Central memory CD8-positive, alpha-beta T cell (primary cell): ENCODE measurements around the gene SUPT20HL2.

Experiments
- ATAC-seq: fragments of 150-1000 bp; cut with Tn5 transposase; replicated peaks from 2 replicates; pipeline ENCODE4 v1.10.0; 2022; ENCODE audit warnings: mild to moderate bottlenecking, moderate FRiP score, moderate number of reproducible peaks; ENCODE audit not compliant: poor library complexity, severe bottlenecking; ENCODE audit errors: extremely low read depth
- DNase-seq, 2 donors: peaks; one replicate each; pipeline ENCODE4 v3.0.0; 2021; ENCODE audit warnings: low spot score in 2 of 2
- H3K27ac Mint-ChIP-seq: one replicate; pipeline ENCODE4 v1.8.0; 2022; ENCODE audit warnings: low read depth, mild to moderate bottlenecking, moderate library complexity, mixed read lengths
- H3K27me3 Mint-ChIP-seq: one replicate; pipeline ENCODE4 v1.8.0; 2022; ENCODE audit warnings: mixed read lengths
- H3K36me3 Mint-ChIP-seq: one replicate; pipeline ENCODE4 v1.8.0; 2022; ENCODE audit warnings: mild to moderate bottlenecking, moderate library complexity, mixed read lengths; ENCODE audit not compliant: insufficient read depth
- H3K4me1 Mint-ChIP-seq: one replicate; pipeline ENCODE4 v1.8.0; 2022; ENCODE audit warnings: mixed read lengths
- H3K4me3 Mint-ChIP-seq: one replicate; pipeline ENCODE4 v1.8.0; 2022; ENCODE audit warnings: mild to moderate bottlenecking, moderate library complexity, mixed read lengths
- H3K9me3 Mint-ChIP-seq: one replicate; pipeline ENCODE4 v1.8.0; 2022; ENCODE audit warnings: mixed read lengths

Gene SUPT20HL2

GRCh38 chrX:24301806-24302205, 12.1 kb downstream of the SUPT20HL2 start:
- H3K9me3 Mint-ChIP-seq, result no peaks in the 10 kb centered on the region
- no peaks in the 10 kb centered on the region for H3K4me1 Mint-ChIP-seq
- H3K27me3 Mint-ChIP-seq, result no peaks in the 10 kb centered on the region
- no peak overlapping the region for H3K27ac Mint-ChIP-seq
- DNase-seq (no peak), ATAC-seq (no peak)
- no peaks in the 10 kb centered on the region for H3K36me3 Mint-ChIP-seq
- no peak overlapping the region for H3K4me3 Mint-ChIP-seq

GRCh38 chrX:24301060-24301459, 12.8 kb downstream of the SUPT20HL2 start:
- H3K4me3 Mint-ChIP-seq, result no peak overlapping the region
- H3K4me1 Mint-ChIP-seq, result no peaks in the 10 kb centered on the region
- no peaks in the 10 kb centered on the region for H3K27me3 Mint-ChIP-seq
- ATAC-seq (no peak), DNase-seq (no peak)
- no peaks in the 10 kb centered on the region for H3K9me3 Mint-ChIP-seq
- no peak overlapping the region for H3K27ac Mint-ChIP-seq
- H3K36me3 Mint-ChIP-seq, result no peaks in the 10 kb centered on the region

GRCh38 chrX:24298191-24298590, 15.7 kb downstream of the SUPT20HL2 start:
- ATAC-seq (no peak), DNase-seq (no peak)
- Mint-ChIP-seq H3K4me1 (no peaks in the 10 kb centered on the region), H3K27me3 (peaks cover 7% of the 10 kb centered on the region), H3K27ac (no peak overlapping the region), H3K4me3 (no peak overlapping the region), H3K9me3 (no peaks in the 10 kb centered on the region), H3K36me3 (no peaks in the 10 kb centered on the region)

GRCh38 chrX:24294619-24295018, 19.2 kb downstream of the SUPT20HL2 start:
- Mint-ChIP-seq H3K4me3 (no peak overlapping the region), H3K9me3 (no peaks in the 10 kb centered on the region), H3K27ac (no peak overlapping the region), H3K36me3 (no peaks in the 10 kb centered on the region), H3K4me1 (no peaks in the 10 kb centered on the region), H3K27me3 (peaks cover 10% of the 10 kb centered on the region)
- no peak for DNase-seq
- no peak for ATAC-seq

GRCh38 chrX:24293412-24293811, 20.5 kb downstream of the SUPT20HL2 start:
- Mint-ChIP-seq H3K27ac (no peak overlapping the region), H3K36me3 (no peaks in the 10 kb centered on the region), H3K9me3 (no peaks in the 10 kb centered on the region), H3K27me3 (peaks cover 10% of the 10 kb centered on the region), H3K4me3 (no peak overlapping the region), H3K4me1 (no peaks in the 10 kb centered on the region)
- no peak for DNase-seq
- ATAC-seq, result no peak

GRCh38 chrX:24292353-24292752, 21.5 kb downstream of the SUPT20HL2 start:
- ATAC-seq, result no peak
- DNase-seq, result no peak
- Mint-ChIP-seq H3K27me3 (peaks cover 10% of the 10 kb centered on the region), H3K4me1 (no peaks in the 10 kb centered on the region), H3K36me3 (no peaks in the 10 kb centered on the region), H3K27ac (no peak overlapping the region), H3K9me3 (no peaks in the 10 kb centered on the region), H3K4me3 (no peak overlapping the region)

- no peak for DNase-seq
Observed at GRCh38 chrX:24285082-24285481, 28.8 kb downstream of the SUPT20HL2 start.

GRCh38 chrX:24283127-24283794, 30.6 kb downstream of the SUPT20HL2 start:
- DNase-seq (no peak), ATAC-seq (no peak)
- no peaks in the 10 kb centered on the region for H3K4me1 Mint-ChIP-seq
- H3K36me3 Mint-ChIP-seq, result no peaks in the 10 kb centered on the region
- H3K9me3 Mint-ChIP-seq, result no peaks in the 10 kb centered on the region
- no peak overlapping the region for H3K27ac Mint-ChIP-seq
- H3K4me3 Mint-ChIP-seq, result no peak overlapping the region
- peaks cover 47% of the 10 kb centered on the region for H3K27me3 Mint-ChIP-seq

More at GRCh38 chrX:24285082-24285481, 28.8 kb downstream of the SUPT20HL2 start:
- no peaks in the 10 kb centered on the region for H3K4me1 Mint-ChIP-seq
- H3K4me3 Mint-ChIP-seq, result no peak overlapping the region
- no peak for ATAC-seq
- H3K9me3 Mint-ChIP-seq, result no peaks in the 10 kb centered on the region
- no peak overlapping the region for H3K27ac Mint-ChIP-seq
- no peaks in the 10 kb centered on the region for H3K36me3 Mint-ChIP-seq
- H3K27me3 Mint-ChIP-seq, result peaks cover 32% of the 10 kb centered on the region

GRCh38 chrX:24282381-24283126, 31.3 kb downstream of the SUPT20HL2 start:
- Mint-ChIP-seq H3K4me3 (no peak overlapping the region), H3K9me3 (no peaks in the 10 kb centered on the region), H3K27me3 (peaks cover 47% of the 10 kb centered on the region), H3K4me1 (no peaks in the 10 kb centered on the region), H3K36me3 (no peaks in the 10 kb centered on the region), H3K27ac (no peak overlapping the region)
- ATAC-seq (no peak), DNase-seq (no peak)

GRCh38 chrX:24277405-24277804, 36.5 kb downstream of the SUPT20HL2 start:
- ATAC-seq (no peak), DNase-seq (no peak)
- Mint-ChIP-seq H3K9me3 (no peaks in the 10 kb centered on the region), H3K27ac (no peak overlapping the region), H3K27me3 (peaks cover 33% of the 10 kb centered on the region), H3K4me3 (no peak overlapping the region), H3K36me3 (no peaks in the 10 kb centered on the region), H3K4me1 (no peaks in the 10 kb centered on the region)

GRCh38 chrX:24276015-24276414, 37.9 kb downstream of the SUPT20HL2 start:
- H3K27me3 Mint-ChIP-seq, result peaks cover 40% of the 10 kb centered on the region
- no peak overlapping the region for H3K4me3 Mint-ChIP-seq
- no peaks in the 10 kb centered on the region for H3K36me3 Mint-ChIP-seq
- no peak for DNase-seq
- ATAC-seq, result no peak
- no peaks in the 10 kb centered on the region for H3K4me1 Mint-ChIP-seq
- no peak overlapping the region for H3K27ac Mint-ChIP-seq
- no peaks in the 10 kb centered on the region for H3K9me3 Mint-ChIP-seq

GRCh38 chrX:24271262-24271661, 42.6 kb downstream of the SUPT20HL2 start:
- ATAC-seq, result no peak
- Mint-ChIP-seq H3K4me3 (no peak overlapping the region), H3K4me1 (no peaks in the 10 kb centered on the region), H3K36me3 (no peaks in the 10 kb centered on the region), H3K27ac (no peak overlapping the region), H3K27me3 (peaks cover 33% of the 10 kb centered on the region), H3K9me3 (no peaks in the 10 kb centered on the region)
- DNase-seq, result no peak

GRCh38 chrX:24268786-24269185, 45.1 kb downstream of the SUPT20HL2 start:
- H3K36me3 Mint-ChIP-seq, result no peaks in the 10 kb centered on the region
- no peak for DNase-seq
- peaks cover 33% of the 10 kb centered on the region for H3K27me3 Mint-ChIP-seq
- H3K4me1 Mint-ChIP-seq, result no peaks in the 10 kb centered on the region
- no peak overlapping the region for H3K27ac Mint-ChIP-seq
- ATAC-seq, result no peak
- H3K4me3 Mint-ChIP-seq, result no peak overlapping the region
- no peaks in the 10 kb centered on the region for H3K9me3 Mint-ChIP-seq
